Activated CD4-positive, CD25-positive, alpha-beta regulatory T cell treated with anti-CD3 and anti-CD28 coated beads, Interleukin-2, amount 50 U/mL, for 72 hours (primary cell): ENCODE results near the gene GUCY2D.

ENCODE experiments used
- DNase-seq: peaks from one replicate; pipeline ENCODE4 v3.0.0; 2021

The GUCY2D gene

GRCh38 chr17:7992924-7993323, 9.5 kb upstream of the GUCY2D start:
- no peak for DNase-seq

GRCh38 chr17:7993972-7994589, 8.3 kb upstream of the GUCY2D start:
- no peak for DNase-seq

GRCh38 chr17:7995724-7996123, 6.7 kb upstream of the GUCY2D start:
- DNase-seq = no peak

- DNase-seq = no peak
Measured at GRCh38 chr17:7997186-7997585, 5.2 kb upstream of the GUCY2D start.

GRCh38 chr17:8002721-8003593, 542 bp downstream of the GUCY2D start:
- peak; percentile 26 for DNase-seq

GRCh38 chr17:8003594-8004181, 1.3 kb downstream of the GUCY2D start:
- DNase-seq = peak; percentile 23

- peak; percentile 19 for DNase-seq
Measured at GRCh38 chr17:8004899-8005298, 2.5 kb downstream of the GUCY2D start.

- no peak for DNase-seq
Measured at GRCh38 chr17:8005357-8005756, 2.9 kb downstream of the GUCY2D start.

GRCh38 chr17:8005967-8006730, 3.7 kb downstream of the GUCY2D start:
- DNase-seq = no peak

GRCh38 chr17:8006836-8007680, 4.6 kb downstream of the GUCY2D start:
- no peak for DNase-seq

- DNase-seq = no peak
Measured at GRCh38 chr17:8007836-8008235, 5.4 kb downstream of the GUCY2D start.

GRCh38 chr17:8012045-8012580, 9.7 kb downstream of the GUCY2D start:
- no peak for DNase-seq

- no peak for DNase-seq
Measured at GRCh38 chr17:8012996-8013640, 10.7 kb downstream of the GUCY2D start.

- no peak for DNase-seq
Measured at GRCh38 chr17:8013731-8014557, 11.5 kb downstream of the GUCY2D start.

GRCh38 chr17:8014558-8014850, 12.1 kb downstream of the GUCY2D start:
- DNase-seq = no peak

- no peak for DNase-seq
Measured at GRCh38 chr17:8015236-8015956, 13.0 kb downstream of the GUCY2D start.

- no peak for DNase-seq
Measured at GRCh38 chr17:8015957-8016631, 13.7 kb downstream of the GUCY2D start.

- DNase-seq = peak; percentile 54
Measured at GRCh38 chr17:8016632-8017424, 14.4 kb downstream of the GUCY2D start.

- no peak for DNase-seq
Measured at GRCh38 chr17:8018436-8018835, 16.0 kb downstream of the GUCY2D start.
